Ovary (tissue), 9 donors: ENCODE data around the gene FUT7. TPM values are rescaled to one million over a fixed set of nuclear protein-coding genes. Genes with fewer than 3 reads are reported as not detected.

ENCODE experiments used
- DNase-seq, 5 donors: peaks; one replicate each; pipeline ENCODE4 v3.0.0-alpha.2; 2019 to 2020
- H3K27ac ChIP-seq, 2 donors: fragments of 200-600 bp; one replicate each; pipeline versions ENCODE4 v1.5.1 to v1.8.0; 2019 to 2022
- H3K27me3 ChIP-seq: fragments of 200-600 bp; one replicate; pipeline ENCODE4 v1.8.0; 2022
- H3K36me3 ChIP-seq: fragments of 200-600 bp; sonication (generic); one replicate; pipeline ENCODE4 v1.5.1; 2019
- H3K4me1 ChIP-seq: one replicate; pipeline ENCODE4 v1.8.1; 2013; ENCODE audit warnings: mild to moderate bottlenecking, moderate library complexity; ENCODE audit not compliant: insufficient read depth
- H3K4me3 ChIP-seq: fragments of 200-600 bp; sonication (generic); one replicate; pipeline ENCODE4 v1.5.1; 2017
- H3K9me3 ChIP-seq, 2 donors: fragments of 200-600 bp in 1 of 2; sonication (generic) in 1 of 2; one replicate each; pipeline versions ENCODE4 v1.5.1 to v1.8.1; 2013 to 2019; ENCODE audit warnings: mild to moderate bottlenecking in 1 of 2, moderate library complexity in 1 of 2
- EP300 ChIP-seq: sonication (generic); formaldehyde crosslinking; IDR thresholded peaks from one replicate; pipeline ENCODE4 v1.6.1; 2017; ENCODE audit warnings: antibody characterized with exemption
- POLR2A ChIP-seq: fragments of 450-650 bp; IDR thresholded peaks from one replicate; pipeline ENCODE4 v1.6.1; 2017; ENCODE audit warnings: antibody characterized with exemption, mild to moderate bottlenecking, moderate library complexity
- WGBS, 3 donors: extraction: QIAGEN DNeasy Blood & Tissue Kit in 1 of 3; methylation state at CpG; one replicate each; pipeline versions ENCODE4 v1.1.5 to v1.1.7; 2013 to 2017; 5-methylcytosine and 5-hydroxymethylcytosine counted together
- intact Hi-C, 4 donors: fragments of 100-400 bp; cut with DNase I; formaldehyde crosslinking; loops; one replicate each; pipeline versions ENCODE4 v1.11.0 to v1.15.1; 2022 to 2023
- polyA plus RNA-seq, 2 donors: library from polyadenylated mRNA; stranded (reverse); fragments of 200-250 nt in 1 of 2; fragments of 350-450 nt in 1 of 2; fragmentation: Illumina TruSeq in 1 of 2; extraction: RNeasy Lipid Tissue Mini Kit (QIAGEN cat#74804) in 1 of 2; gene quantifications; one replicate each; pipeline ENCODE4 v1.2.3, GENCODE V29; 2013 to 2014
- total RNA-seq, 7 donors: library from RNA; depleted of rRNA in 2 of 7; stranded (reverse); fragments of >200 nt in 2 of 7; fragmentation: NEBNext Ultra II Directional in 3 of 7; extraction: Animal tissue kit (Norgen Biotek cat#: 25700) in 3 of 7; gene quantifications; one replicate each; pipeline versions ENCODE4 v1.1.0 to v1.2.4, GENCODE V29; 2016 to 2023
- TF ChIP-seq, protein P1 (sequence below), 3 donors: fragments of 450-650 bp in 2 of 3; fragments of 200-600 bp in 1 of 3; IDR thresholded peaks; one replicate each; pipeline versions ENCODE4 v1.5.1 to v1.8.0; 2016 to 2022; ENCODE audit warnings: antibody characterized with exemption in 3 of 3, mild to moderate bottlenecking in 1 of 3
- donor health status: DM: no; HTN: no; CAD: no; lungs with moderate emphysema.
- donor health status: DM: no; HTN: no; CAD: no.
- donor health status: Bipolar disorder and iron deficiency.
- donor health status: DM: yes; HTN: yes; CAD: no.
- donor health status: DM: no; HTN: no; CAD: no.
- donor health status: DM: yes; HTN: yes; CAD: no.

The FUT7 gene
- total and polyA plus RNA-seq, 9 donors, result 0.07 to 0.08 TPM; not detected in 7

DNA sequence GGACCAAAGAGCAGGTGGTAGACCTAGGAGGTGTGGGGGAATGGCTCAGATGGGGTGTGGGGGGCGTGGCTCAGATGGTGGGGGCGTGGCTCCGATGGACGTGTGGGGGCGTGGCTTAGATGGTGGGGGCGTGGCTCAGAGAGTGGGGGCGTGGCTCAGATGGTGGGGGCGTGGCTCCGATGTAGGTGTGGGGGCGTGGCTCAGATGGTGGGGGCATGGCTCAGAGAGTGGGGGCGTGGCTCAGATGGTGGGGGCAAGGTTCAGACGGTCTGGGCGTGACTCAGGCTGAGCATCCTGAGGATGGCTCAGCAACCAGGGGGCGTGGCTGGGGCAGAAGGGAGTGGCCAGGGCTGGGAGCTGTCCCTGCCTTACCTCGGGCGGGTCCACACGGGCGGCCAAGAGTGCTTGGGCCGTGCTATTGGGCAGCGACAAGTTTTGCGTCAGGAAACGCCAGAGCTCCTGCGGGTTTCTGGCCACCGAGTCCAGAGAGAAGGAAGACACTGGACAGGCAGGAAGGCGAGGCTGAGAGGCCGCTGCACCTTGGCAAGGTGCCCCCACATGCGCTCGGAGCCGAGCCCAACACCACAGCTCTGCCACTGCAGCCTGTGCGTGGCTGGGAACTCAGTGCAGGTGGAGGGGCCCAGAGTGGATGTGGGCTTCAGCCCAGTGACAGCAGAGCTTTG is 9.8 kb downstream of the FUT7 start:
- H3K4me3 ChIP-seq, result no peak overlapping the region
- no peaks in the 10 kb centered on the region for H3K9me3 ChIP-seq
- H3K27me3 ChIP-seq, result no peaks in the 10 kb centered on the region
- TF ChIP-seq POLR2A (no peak), EP300 (no peak)
- TF ChIP-seq, protein P1, sequence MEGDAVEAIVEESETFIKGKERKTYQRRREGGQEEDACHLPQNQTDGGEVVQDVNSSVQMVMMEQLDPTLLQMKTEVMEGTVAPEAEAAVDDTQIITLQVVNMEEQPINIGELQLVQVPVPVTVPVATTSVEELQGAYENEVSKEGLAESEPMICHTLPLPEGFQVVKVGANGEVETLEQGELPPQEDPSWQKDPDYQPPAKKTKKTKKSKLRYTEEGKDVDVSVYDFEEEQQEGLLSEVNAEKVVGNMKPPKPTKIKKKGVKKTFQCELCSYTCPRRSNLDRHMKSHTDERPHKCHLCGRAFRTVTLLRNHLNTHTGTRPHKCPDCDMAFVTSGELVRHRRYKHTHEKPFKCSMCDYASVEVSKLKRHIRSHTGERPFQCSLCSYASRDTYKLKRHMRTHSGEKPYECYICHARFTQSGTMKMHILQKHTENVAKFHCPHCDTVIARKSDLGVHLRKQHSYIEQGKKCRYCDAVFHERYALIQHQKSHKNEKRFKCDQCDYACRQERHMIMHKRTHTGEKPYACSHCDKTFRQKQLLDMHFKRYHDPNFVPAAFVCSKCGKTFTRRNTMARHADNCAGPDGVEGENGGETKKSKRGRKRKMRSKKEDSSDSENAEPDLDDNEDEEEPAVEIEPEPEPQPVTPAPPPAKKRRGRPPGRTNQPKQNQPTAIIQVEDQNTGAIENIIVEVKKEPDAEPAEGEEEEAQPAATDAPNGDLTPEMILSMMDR (IDR thresholded peaks at IDR 0.05), result no peak
- no peaks in the 10 kb centered on the region for H3K36me3 ChIP-seq
- H3K27ac ChIP-seq, result no peak overlapping the region
- intact Hi-C loops, result no loop called here
- DNase-seq, result peak in 2 of 5 donors; percentile 52 to 68
- WGBS, 3 donors, result 54 to 64% (median 55%) methylated on average over 24 to 30 of the region's 30 CpGs
- no peaks in the 10 kb centered on the region for H3K4me1 ChIP-seq

DNA sequence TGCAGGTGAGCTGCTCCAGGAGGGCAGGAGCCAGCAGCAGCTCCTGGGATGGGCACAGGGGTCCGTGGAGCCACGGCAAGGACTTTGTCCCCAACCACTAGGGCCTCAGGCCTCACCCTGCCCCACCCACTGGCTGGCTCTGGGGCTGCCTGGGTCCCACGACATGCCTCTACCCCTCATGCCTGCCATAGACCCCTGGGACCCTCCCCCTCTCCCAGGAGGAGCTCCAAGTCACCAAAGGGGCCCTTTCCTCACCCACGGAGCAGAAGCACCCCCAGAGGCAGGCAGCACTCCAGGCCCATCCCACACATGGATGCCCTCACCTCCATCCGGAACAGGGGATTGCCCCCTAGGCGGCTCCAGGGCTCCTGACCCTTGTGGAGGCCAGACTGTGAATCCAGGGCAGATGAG is 10.3 kb downstream of the FUT7 start:
- Histone ChIP-seq H3K27ac (no peak overlapping the region), H3K4me3 (no peak overlapping the region), H3K4me1 (no peaks in the 10 kb centered on the region), H3K36me3 (no peaks in the 10 kb centered on the region), H3K9me3 (no peaks in the 10 kb centered on the region), H3K27me3 (no peaks in the 10 kb centered on the region)
- intact Hi-C loops, result no loop called here
- WGBS, 3 donors, result 74 to 86% (median 81%) methylated on average over 3 to 6 of the region's 6 CpGs
- TF ChIP-seq POLR2A, result no peak
- TF ChIP-seq EP300, result no peak
- TF ChIP-seq, protein P1 (IDR thresholded peaks at IDR 0.05), result no peak
- no peak for DNase-seq

DNA sequence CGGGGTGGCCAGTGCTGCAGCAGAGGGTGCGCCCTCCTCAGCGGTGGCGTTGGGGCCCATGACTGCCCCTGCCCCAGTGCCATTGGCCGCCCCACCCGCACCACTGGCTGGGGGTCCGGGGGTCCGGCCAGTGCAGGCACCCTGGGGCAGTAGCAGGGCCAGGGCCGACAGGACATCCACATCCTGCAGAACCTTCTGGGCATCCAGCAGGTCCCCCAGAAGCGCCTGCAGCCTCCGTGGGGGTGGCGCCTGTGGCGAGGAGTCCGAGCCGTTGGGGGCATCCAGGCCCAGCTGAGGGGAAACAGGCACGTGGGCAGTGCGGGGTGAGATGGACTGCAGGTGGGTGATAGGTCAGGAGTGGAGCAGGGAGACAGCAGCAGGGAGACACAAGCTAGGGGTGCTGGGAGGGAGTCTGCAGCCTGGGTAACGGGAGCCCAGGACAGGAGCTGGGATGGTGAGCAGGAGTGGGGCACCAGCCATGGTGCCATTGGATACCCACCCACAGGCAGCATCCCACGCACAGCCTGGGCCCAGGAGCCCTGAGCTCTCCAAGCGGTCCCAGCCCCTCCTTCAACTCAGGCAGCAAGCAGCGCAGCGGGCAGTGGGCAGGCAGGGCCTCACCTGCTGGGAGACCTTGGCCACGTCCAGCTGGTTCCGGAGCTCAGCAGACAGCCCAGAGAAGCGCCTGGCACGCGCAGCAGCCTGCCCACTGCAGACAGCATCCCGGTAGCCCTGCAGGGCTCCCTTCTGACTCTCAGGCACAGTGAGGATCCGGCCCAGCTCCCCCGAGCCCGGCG is 10.9 kb downstream of the FUT7 start:
- Histone ChIP-seq H3K27me3 (no peaks in the 10 kb centered on the region), H3K4me1 (no peaks in the 10 kb centered on the region), H3K4me3 (no peak overlapping the region), H3K9me3 (no peaks in the 10 kb centered on the region), H3K27ac (no peak overlapping the region), H3K36me3 (no peaks in the 10 kb centered on the region)
- DNase-seq, result no peak
- intact Hi-C loops, result no loop called here
- TF ChIP-seq EP300 (no peak), POLR2A (no peak)
- TF ChIP-seq, protein P1 (IDR thresholded peaks at IDR 0.05), result no peak
- WGBS, 3 donors, result 92 to 94% (median 94%) methylated on average over 31 to 32 of the region's 32 CpGs

DNA sequence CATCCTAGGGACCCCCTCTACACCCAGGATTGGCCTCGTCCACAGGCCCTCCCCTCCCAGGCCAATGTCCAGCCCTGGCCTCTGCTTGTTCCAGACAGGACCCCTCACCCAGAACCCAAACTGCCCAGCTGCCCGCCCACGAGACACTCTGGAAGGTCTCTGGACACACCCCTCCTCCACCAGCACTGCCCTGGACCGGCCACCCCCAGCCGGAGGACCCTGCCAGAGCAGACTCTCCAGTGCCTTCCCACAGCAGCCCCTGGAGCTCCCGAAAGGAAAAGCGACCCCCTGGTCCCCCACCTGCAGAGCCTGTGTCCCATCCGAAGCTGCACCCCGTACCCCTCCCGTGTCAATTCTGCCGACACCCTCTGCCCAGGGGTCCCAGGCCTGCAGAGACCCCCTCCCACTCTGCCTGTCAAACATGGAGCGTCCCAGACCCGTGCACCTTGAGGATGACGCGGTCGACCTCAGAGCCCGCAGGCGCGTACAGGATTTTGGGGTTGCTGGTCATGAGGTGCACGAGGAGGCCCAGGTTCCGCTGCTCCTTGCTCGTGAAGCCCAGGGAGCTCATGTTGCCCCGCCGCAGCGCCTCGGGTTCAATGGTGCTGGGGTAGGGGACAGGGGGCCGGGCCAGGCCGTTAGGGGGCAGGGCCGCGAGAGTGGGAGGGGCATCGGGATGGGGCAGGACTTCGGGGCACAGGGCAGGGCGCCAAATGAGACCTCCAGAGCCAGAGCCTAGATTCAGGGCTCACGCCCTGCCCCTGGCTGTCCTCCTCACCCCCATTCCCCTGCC is 11.8 kb downstream of the FUT7 start:
- Histone ChIP-seq H3K27ac (no peak overlapping the region), H3K4me3 (no peak overlapping the region), H3K9me3 (no peaks in the 10 kb centered on the region), H3K4me1 (no peaks in the 10 kb centered on the region), H3K36me3 (no peaks in the 10 kb centered on the region), H3K27me3 (no peaks in the 10 kb centered on the region)
- 89 to 93% (median 91%) methylated on average over 34 of the region's 34 CpGs for WGBS, 3 donors
- TF ChIP-seq EP300, result no peak
- no peak for TF ChIP-seq POLR2A
- TF ChIP-seq, protein P1 (IDR thresholded peaks at IDR 0.05), result no peak
- intact Hi-C loops, result no loop called here
- no peak for DNase-seq
